IMR-90 (cell line): Measurements from ENCODE around the gene SAMD4B. TPM values are rescaled to one million over a fixed set of nuclear protein-coding genes. Genes with fewer than 3 reads are reported as not detected.

ENCODE experiments used
- ATAC-seq: fragments of 200-7000 bp; cut with Tn5 transposase; 2 replicates; pipeline ENCODE4 v1.9.1; 2020; ENCODE audit warnings: low read depth, mild to moderate bottlenecking, moderate library complexity
- BruUV-seq: library from RNA; stranded (reverse); fragments of 400-500 nt; replicated peaks from 2 replicates; lab custom pipeline; 2021; lab: Mats Ljungman, UMichigan
- CTCF ChIA-PET: fragments of 300-600 bp; formaldehyde crosslinking; extraction: SDS; loops from one replicate; lab custom pipeline; 2021; ENCODE audit warnings: antibody characterized with exemption; lab: Yijun Ruan, JAX
- POLR2A ChIA-PET: fragments of 300-600 bp; sonication (Branson Sonifier 250); formaldehyde crosslinking; loops from one replicate; lab custom pipeline; 2022; ENCODE audit warnings: antibody characterized with exemption; ENCODE audit not compliant: unreplicated experiment; lab: Charles Lee
- DNase-seq: peaks from one replicate; pipeline ENCODE4 v3.0.0; 2013
- H2AFZ ChIP-seq: replicated peaks from 2 replicates; pipeline ENCODE3; 2013; ENCODE audit warnings: low read length, mild to moderate bottlenecking; ENCODE audit not compliant: poor library complexity
- H2AK5ac ChIP-seq: 2 replicates; pipeline ENCODE4 v1.6.1; 2013; ENCODE audit warnings: low read depth, low read length, inconsistent platforms
- H2AK9ac ChIP-seq: replicated peaks from 2 replicates; pipeline ENCODE3; 2013; ENCODE audit warnings: mild to moderate bottlenecking, low read depth, low read length, moderate library complexity; ENCODE audit not compliant: poor library complexity
- H2BK120ac ChIP-seq: 2 replicates; pipeline ENCODE4 v1.6.1; 2013; ENCODE audit warnings: low read depth, low read length, inconsistent platforms
- H2BK15ac ChIP-seq: 3 replicates; pipeline ENCODE4 v1.6.1; 2013; ENCODE audit warnings: low read depth, low read length, inconsistent platforms
- H2BK20ac ChIP-seq: 2 replicates; pipeline ENCODE4 v1.6.1; 2013; ENCODE audit warnings: low read depth, mild to moderate bottlenecking, inconsistent platforms, low read length, moderate library complexity
- H2BK5ac ChIP-seq: 2 replicates; pipeline ENCODE4 v1.6.1; 2013; ENCODE audit warnings: mild to moderate bottlenecking, low read depth, low read length, inconsistent platforms; ENCODE audit not compliant: poor library complexity, severe bottlenecking
- H3K14ac ChIP-seq: replicated peaks from 2 replicates; pipeline ENCODE4 v1.6.1; 2013; ENCODE audit warnings: low read depth, low read length, inconsistent platforms
- H3K18ac ChIP-seq: 2 replicates; pipeline ENCODE4 v1.6.1; 2013; ENCODE audit warnings: low read depth, low read length, control low read depth
- H3K23ac ChIP-seq: 2 replicates; pipeline ENCODE4 v1.6.1; 2013; ENCODE audit warnings: low read depth, low read length, inconsistent platforms
- H3K27ac ChIP-seq: 2 replicates; pipeline ENCODE4 v1.5.1; 2013; ENCODE audit warnings: mild to moderate bottlenecking, control low read depth, low read length; ENCODE audit not compliant: insufficient read depth
- H3K27me3 ChIP-seq: 2 replicates; pipeline ENCODE4 v1.6.1; 2013; ENCODE audit warnings: low read length; ENCODE audit not compliant: control insufficient read depth, insufficient read depth
- H3K36me3 ChIP-seq: 2 replicates; pipeline ENCODE4 v1.6.1; 2013; ENCODE audit warnings: low read length, mixed read lengths; ENCODE audit not compliant: control insufficient read depth, insufficient read depth
- H3K4ac ChIP-seq: 2 replicates; pipeline ENCODE4 v1.6.1; 2013; ENCODE audit warnings: low read depth, low read length, inconsistent platforms
- H3K4me1 ChIP-seq: 2 replicates; pipeline ENCODE4 v1.6.1; 2013; ENCODE audit warnings: low read length, mixed read lengths; ENCODE audit not compliant: control insufficient read depth, insufficient read depth
- H3K4me2 ChIP-seq: 2 replicates; pipeline ENCODE4 v1.6.1; 2013; ENCODE audit warnings: low read depth, mild to moderate bottlenecking, control low read depth, low read length, moderate library complexity
- H3K4me3 ChIP-seq: 2 replicates; pipeline ENCODE4 v1.5.1; 2013; ENCODE audit warnings: low read depth, mild to moderate bottlenecking, control low read depth, low read length, moderate library complexity; ENCODE audit not compliant: insufficient read depth
- H3K56ac ChIP-seq: 2 replicates; pipeline ENCODE4 v1.6.1; 2013; ENCODE audit warnings: low read length, inconsistent platforms; ENCODE audit not compliant: insufficient read depth; ENCODE audit errors: extremely low read depth
- H3K79me1 ChIP-seq, 2 experiments: 2 replicates each; pipeline ENCODE4 v1.6.1; 2013; ENCODE audit warnings: low read length in 2 of 2, inconsistent platforms in 1 of 2, low read depth in 1 of 2
- H3K9ac ChIP-seq: 2 replicates; pipeline ENCODE4 v1.6.1; 2013; ENCODE audit warnings: low read depth, low read length, control low read depth
- H3K9me1 ChIP-seq: 2 replicates; pipeline ENCODE4 v1.6.1; 2013; ENCODE audit warnings: low read length, inconsistent platforms; ENCODE audit not compliant: insufficient read depth
- H3K9me3 ChIP-seq: 2 replicates; pipeline ENCODE4 v1.6.1; 2013; ENCODE audit warnings: low read length; ENCODE audit not compliant: control insufficient read depth, insufficient read depth
- H4K20me1 ChIP-seq: 2 replicates; pipeline ENCODE4 v1.6.1; 2013; ENCODE audit warnings: low read length, inconsistent platforms; ENCODE audit not compliant: insufficient read depth
- H4K5ac ChIP-seq: 2 replicates; pipeline ENCODE4 v1.6.1; 2013; ENCODE audit warnings: mild to moderate bottlenecking, low read depth, low read length, control low read depth
- H4K8ac ChIP-seq, 2 experiments: 2 replicates each; pipeline ENCODE4 v1.6.1; 2013; ENCODE audit warnings: low read depth in 2 of 2, low read length in 2 of 2, control low read depth in 1 of 2, inconsistent platforms in 1 of 2
- H4K91ac ChIP-seq: 2 replicates; pipeline ENCODE4 v1.6.1; 2013; ENCODE audit warnings: low read depth, low read length, inconsistent platforms; ENCODE audit not compliant: insufficient read depth
- BHLHE40 ChIP-seq: fragments of 150-350 bp; IDR thresholded peaks from 2 replicates; pipeline ENCODE4 v1.6.1; 2016; ENCODE audit warnings: mild to moderate bottlenecking, low read depth, low read length
- CEBPB ChIP-seq: IDR thresholded peaks from 2 replicates; pipeline ENCODE4 v1.6.1; 2012; ENCODE audit warnings: low read depth, low read length, improper control_type of control experiment
- FOS ChIP-seq: fragments of 150-350 bp; IDR thresholded peaks from 2 replicates; pipeline ENCODE4 v1.6.1; 2016; ENCODE audit warnings: low read depth, low read length
- MAFK ChIP-seq: IDR thresholded peaks from 2 replicates; pipeline ENCODE4 v1.6.1; 2012; ENCODE audit warnings: low read depth, low read length, improper control_type of control experiment
- MAZ ChIP-seq: IDR thresholded peaks from 2 replicates; pipeline ENCODE4 v1.6.1; 2012; ENCODE audit warnings: low read depth, mild to moderate bottlenecking, low read length, improper control_type of control experiment, moderate library complexity, borderline replicate concordance
- MXI1 ChIP-seq: IDR thresholded peaks from 2 replicates; pipeline ENCODE4 v1.6.1; 2012; ENCODE audit warnings: low read depth, mild to moderate bottlenecking, low read length, moderate library complexity, borderline replicate concordance
- NFE2L2 ChIP-seq: fragments of 150-350 bp; IDR thresholded peaks from 2 replicates; pipeline ENCODE4 v1.6.1; 2016; ENCODE audit warnings: low read depth, mild to moderate bottlenecking, low read length
- POLR2A ChIP-seq: IDR thresholded peaks from 2 replicates; pipeline ENCODE4 v1.6.1; 2012; ENCODE audit warnings: mild to moderate bottlenecking, low read depth, low read length
- RAD21 ChIP-seq: IDR thresholded peaks from 2 replicates; pipeline ENCODE4 v1.6.1; 2012; ENCODE audit warnings: low read length, improper control_type of control experiment
- RCOR1 ChIP-seq: IDR thresholded peaks from 2 replicates; pipeline ENCODE4 v1.6.1; 2012; ENCODE audit warnings: mild to moderate bottlenecking, low read length, improper control_type of control experiment; ENCODE audit not compliant: insufficient replicate concordance
- WGBS, 2 experiments: methylation state at CpG; one replicate each; pipeline versions ENCODE4 v1.1.5 to v1.1.7; 2013; ENCODE audit warnings: missing lambda C conversion rate in 2 of 2; ENCODE audit not compliant: insufficient read length in 1 of 2; ENCODE audit errors: extremely low coverage in 2 of 2; 5-methylcytosine and 5-hydroxymethylcytosine counted together
- dilution Hi-C: fragments of 300-500 bp; cut with HindIII; formaldehyde crosslinking; loops from one replicate; pipeline ENCODE4 v1.14.3; 2018; ENCODE audit warnings: low sequenced_read_pairs; ENCODE audit not compliant: unreplicated experiment
- in situ Hi-C: fragments of 300-500 bp; cut with MboI; formaldehyde crosslinking; loops from 3 replicates; pipeline ENCODE4 v1.14.3; 2019; ENCODE audit warnings: low sequenced_read_pairs, inconsistent platforms, mixed read lengths
- intact Hi-C: fragments of 100-400 bp; cut with micrococcal nuclease; formaldehyde crosslinking; loops from 2 replicates; pipeline ENCODE4 v1.10.0; 2022
- polyA plus RNA-seq, 3 experiments: library from polyadenylated mRNA; depleted of rRNA; stranded (reverse); fragments of >200 nt; gene quantifications; 2 replicates each; pipeline ENCODE4 v1.2.3, GENCODE V29; 2012; ENCODE audit warnings: low replicate concordance in 1 of 3
- total RNA-seq: library from RNA; depleted of rRNA; stranded (reverse); fragments of >200 nt; gene quantifications from 2 replicates; pipeline ENCODE4 v1.2.3, GENCODE V29; 2012
- TF ChIP-seq, protein P1 (sequence below): fragments of 150-350 bp; IDR thresholded peaks from 2 replicates; pipeline ENCODE4 v1.6.1; 2016; ENCODE audit warnings: low read depth, mild to moderate bottlenecking, low read length, moderate library complexity, borderline replicate concordance

Gene SAMD4B
- total and polyA plus RNA-seq, 2 of the 4 experiments (the other 2 are of a cell fraction), result 18.3 to 97.2 TPM

GRCh38 chr19:39299404-39299803, 42.8 kb upstream of the SAMD4B start:
- no peak overlapping the region for H2BK15ac ChIP-seq
- dilution Hi-C loops, result no loop called here
- H2AFZ ChIP-seq, result no peak overlapping the region
- no peak overlapping the region for H3K18ac ChIP-seq
- peaks cover 2% of the 10 kb centered on the region; the same call in 1 of the 2 replicates for H3K9me3 ChIP-seq
- no peak overlapping the region for H2BK120ac ChIP-seq
- ChIA-PET CTCF (no interaction called here), POLR2A (no interaction called here)
- H2AK9ac ChIP-seq, result no peak overlapping the region
- no peak overlapping the region for H4K8ac ChIP-seq
- H3K4me2 ChIP-seq, result no peak overlapping the region
- H2AK5ac ChIP-seq, result no peak overlapping the region
- H2BK5ac ChIP-seq, result no peak overlapping the region
- H3K27me3 ChIP-seq, result peaks cover 37% of the 10 kb centered on the region
- no peak overlapping the region for H3K4ac ChIP-seq
- H3K36me3 ChIP-seq, result no peaks in the 10 kb centered on the region
- 80% methylated on average over 1 of the region's 9 CpGs; no CpG with 5 or more reads in 1 of the 2 experiments for WGBS, 2 experiments
- no peak overlapping the region for H3K9ac ChIP-seq
- ATAC-seq, result no peak
- H2BK20ac ChIP-seq, result no peak overlapping the region
- H4K5ac ChIP-seq, result no peak overlapping the region
- no peak for DNase-seq
- no peaks in the 10 kb centered on the region for H3K4me1 ChIP-seq
- no TSS peak for BruUV-seq
- no peaks in the 10 kb centered on the region for H3K9me1 ChIP-seq
- no peaks in the 10 kb centered on the region for H3K79me1 ChIP-seq
- no peaks in the 10 kb centered on the region for H4K20me1 ChIP-seq
- no peak overlapping the region for H3K56ac ChIP-seq
- no peak overlapping the region for H4K91ac ChIP-seq
- intact Hi-C loops, result no loop called here
- TF ChIP-seq FOS (no peak), BHLHE40 (no peak), POLR2A (no peak), CEBPB (no peak), MXI1 (no peak), RCOR1 (no peak), RAD21 (no peak), MAFK (no peak), NFE2L2 (no peak), MAZ (no peak)
- TF ChIP-seq, protein P1, sequence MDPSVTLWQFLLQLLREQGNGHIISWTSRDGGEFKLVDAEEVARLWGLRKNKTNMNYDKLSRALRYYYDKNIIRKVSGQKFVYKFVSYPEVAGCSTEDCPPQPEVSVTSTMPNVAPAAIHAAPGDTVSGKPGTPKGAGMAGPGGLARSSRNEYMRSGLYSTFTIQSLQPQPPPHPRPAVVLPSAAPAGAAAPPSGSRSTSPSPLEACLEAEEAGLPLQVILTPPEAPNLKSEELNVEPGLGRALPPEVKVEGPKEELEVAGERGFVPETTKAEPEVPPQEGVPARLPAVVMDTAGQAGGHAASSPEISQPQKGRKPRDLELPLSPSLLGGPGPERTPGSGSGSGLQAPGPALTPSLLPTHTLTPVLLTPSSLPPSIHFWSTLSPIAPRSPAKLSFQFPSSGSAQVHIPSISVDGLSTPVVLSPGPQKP, result no peak
- no peak overlapping the region for H3K27ac ChIP-seq
- in situ Hi-C loops, result no loop called here
- no peak overlapping the region for H3K14ac ChIP-seq
- H3K4me3 ChIP-seq, result no peak overlapping the region
- no peak overlapping the region for H3K23ac ChIP-seq
